ENCODE data around the gene SYNE2.
"Not testable (repeated sequence)": the region's sequence is repeated elsewhere in the genome, so short reads cannot be mapped to it uniquely, and the experiment has no call there.

The SYNE2 gene

DNA sequence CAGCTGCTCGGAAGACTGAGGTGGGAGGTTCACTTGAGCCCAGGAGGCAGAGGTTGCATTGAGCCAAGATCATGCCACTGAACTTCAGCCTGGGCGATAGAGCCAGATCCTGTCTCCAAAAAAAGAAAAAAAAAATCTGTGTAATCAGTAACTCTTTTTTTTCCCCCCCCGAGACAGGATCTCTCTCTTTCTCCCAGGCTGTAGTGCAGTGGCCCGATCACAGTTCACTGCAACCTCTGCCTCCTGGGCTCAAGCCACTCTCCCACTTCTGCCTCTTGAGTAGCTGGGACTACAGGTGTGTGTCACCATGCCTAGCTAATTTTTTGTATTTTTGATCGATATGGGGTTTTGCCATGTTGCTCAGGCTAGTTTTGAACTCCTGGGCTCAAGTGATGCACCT is 113.6 kb downstream of the SYNE2 start:
- DNase-seq, result no peak

GRCh38 chr14:63972323-63972932 is 119.6 kb downstream of the SYNE2 start:
- no peak for DNase-seq

DNA sequence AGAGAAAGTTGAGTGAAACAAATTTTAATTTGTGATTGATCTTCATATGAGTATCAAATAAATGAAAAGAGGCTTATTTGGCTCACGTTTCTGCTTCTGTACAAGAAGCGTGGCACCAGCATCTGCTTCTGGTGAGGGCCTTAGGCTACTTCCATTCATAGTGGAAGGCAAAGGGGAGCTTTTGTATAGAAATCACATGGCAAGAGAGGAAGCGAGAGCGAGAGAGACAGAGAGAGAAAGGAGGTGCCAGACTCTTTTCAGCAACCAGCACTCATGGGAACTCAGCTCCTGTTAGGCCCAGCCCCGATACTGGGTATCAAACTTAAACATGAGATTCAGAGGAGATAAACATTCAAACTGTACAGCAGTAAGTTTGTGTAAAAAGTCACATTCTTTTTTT is 121.4 kb downstream of the SYNE2 start:
- no peak for DNase-seq

GRCh38 chr14:63981569-63981968 is 128.8 kb downstream of the SYNE2 start:
- DNase-seq, result no peak

DNA sequence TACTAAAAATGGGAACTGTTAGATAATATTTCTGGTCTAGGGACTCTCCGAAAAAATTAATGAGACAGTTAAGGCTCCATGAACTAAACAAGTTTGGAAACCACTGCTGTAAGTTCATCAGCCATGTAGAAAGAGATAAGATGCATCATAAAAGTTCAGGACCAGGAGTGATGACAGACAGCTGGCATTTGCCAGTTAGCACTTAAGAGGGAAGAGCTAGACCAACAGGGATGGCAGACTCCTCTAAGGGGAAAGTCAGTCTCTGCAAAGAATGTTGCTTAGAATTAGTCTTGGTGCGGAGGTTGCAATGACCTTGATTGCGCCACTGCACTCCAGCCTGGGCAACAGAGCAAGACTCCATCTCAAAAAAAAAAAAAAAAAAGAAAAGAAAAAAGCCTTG is 129.4 kb downstream of the SYNE2 start:
- no peak for DNase-seq

DNA sequence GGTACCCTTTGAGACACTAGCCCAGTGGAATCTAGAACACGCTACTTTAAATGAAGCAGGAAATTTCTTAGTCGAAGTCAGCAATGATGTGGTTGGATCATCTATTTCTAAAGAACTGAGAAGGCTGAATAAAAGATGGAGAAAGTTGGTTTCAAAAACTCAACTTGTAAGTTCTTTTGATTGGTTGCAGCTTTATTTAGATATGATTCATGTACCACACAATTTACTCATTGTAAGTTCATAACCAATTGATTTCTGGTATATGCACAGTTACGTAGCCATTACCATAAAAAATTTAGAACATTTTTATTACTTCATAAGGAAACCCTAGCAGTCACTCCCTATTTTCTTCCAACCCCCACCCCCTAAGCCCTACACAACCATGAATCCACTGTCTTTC is 129.8 kb downstream of the SYNE2 start:
- DNase-seq, result no peak

DNA sequence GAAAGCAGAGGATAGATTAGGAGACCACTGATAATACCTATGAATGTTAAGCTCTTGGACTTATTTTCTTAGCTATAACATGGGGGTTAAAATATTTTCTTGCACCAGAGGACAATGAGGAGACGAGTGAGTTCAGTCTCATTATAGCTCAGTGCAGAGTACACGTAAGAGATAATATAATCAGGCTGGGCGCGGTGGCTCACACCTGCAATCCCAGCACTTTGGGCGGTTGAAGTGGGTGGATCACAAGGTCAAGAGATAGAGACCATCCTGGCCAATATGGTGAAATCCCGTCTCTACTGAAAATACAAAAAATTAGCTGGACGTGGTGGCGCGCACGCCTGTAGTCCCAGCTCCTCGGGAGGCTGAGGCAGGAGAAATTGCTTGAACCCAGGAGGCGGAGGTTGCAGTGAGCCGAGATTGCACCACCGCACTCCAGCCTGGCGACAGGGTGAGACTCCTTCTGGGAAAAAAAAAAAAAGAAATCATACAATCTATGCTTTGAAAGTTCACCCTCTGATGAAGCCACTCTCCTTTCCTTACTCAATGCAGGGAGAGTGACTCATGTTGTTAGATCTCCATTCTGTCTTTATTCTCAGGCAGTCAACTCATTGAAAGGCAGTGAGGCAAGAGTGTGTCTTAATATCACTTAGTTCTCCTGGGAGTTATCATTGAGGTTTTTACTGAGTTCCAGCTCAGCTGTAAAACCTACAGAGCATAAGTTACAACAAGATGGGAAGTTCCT is 134.2 kb downstream of the SYNE2 start:
- no peak for DNase-seq

DNA sequence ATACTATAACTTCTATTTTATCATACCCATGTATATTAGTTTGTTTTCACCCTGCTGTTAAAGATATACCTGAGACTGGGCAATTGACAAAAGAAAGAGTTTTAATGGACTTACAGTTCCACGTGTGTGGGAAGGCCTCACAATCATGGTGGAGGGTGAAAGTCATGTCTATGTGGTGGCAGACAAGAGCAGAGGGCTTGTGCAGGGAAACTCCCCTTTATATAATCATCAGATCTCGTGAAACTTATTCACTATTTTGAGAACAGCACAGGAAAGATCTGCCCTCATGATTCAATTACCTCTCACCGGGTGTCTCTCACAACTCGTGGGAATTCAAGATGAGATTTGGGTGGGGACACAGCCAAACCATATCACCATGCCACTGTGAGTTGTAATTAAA is 135.8 kb downstream of the SYNE2 start:
- no peak for DNase-seq

DNA sequence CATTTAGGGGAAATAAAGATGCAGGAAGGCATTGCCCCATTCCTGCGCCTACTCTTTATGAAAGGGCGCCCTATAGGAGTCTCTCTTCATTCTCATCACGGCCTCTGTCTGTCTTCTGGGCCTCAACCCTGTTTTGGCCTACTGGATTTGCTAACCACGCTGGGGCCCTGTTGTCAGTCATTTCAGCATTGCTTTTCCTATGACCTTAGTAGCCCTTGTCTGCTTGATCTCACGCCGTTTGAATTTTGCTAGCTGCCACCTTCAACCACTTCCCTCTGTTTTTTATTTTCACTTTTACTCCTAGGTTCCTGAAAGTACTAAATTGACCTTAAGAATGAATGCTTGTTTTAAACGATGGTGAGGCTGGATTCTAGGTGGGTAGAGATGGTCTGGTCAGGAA is 139.0 kb downstream of the SYNE2 start:
- no peak for DNase-seq

GRCh38 chr14:63992858-63993257 is 140.1 kb downstream of the SYNE2 start:
- no peak for DNase-seq

DNA sequence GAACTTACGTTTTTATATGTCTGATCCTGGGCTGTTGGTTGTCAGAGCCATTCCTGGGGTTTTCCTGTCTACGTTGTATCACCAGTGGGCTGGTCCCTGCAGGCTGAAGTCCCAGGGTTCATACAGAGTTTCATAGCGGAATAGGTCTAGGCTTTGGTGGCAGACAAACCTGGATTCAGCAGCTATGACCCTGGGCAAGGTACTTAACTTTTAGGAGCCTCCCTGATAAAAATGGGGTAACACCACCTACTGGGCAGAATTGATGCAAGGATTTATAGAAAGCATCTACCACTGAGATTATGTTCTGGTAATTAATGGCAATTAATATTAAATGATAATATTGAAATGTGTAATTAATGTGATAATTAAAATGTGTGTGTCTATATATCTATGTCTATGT is 141.2 kb downstream of the SYNE2 start:
- DNase-seq, result no peak

GRCh38 chr14:63995285-63995684 is 142.5 kb downstream of the SYNE2 start:
- no peak for DNase-seq

GRCh38 chr14:63996016-63996415 is 143.2 kb downstream of the SYNE2 start:
- no peak for DNase-seq

DNA sequence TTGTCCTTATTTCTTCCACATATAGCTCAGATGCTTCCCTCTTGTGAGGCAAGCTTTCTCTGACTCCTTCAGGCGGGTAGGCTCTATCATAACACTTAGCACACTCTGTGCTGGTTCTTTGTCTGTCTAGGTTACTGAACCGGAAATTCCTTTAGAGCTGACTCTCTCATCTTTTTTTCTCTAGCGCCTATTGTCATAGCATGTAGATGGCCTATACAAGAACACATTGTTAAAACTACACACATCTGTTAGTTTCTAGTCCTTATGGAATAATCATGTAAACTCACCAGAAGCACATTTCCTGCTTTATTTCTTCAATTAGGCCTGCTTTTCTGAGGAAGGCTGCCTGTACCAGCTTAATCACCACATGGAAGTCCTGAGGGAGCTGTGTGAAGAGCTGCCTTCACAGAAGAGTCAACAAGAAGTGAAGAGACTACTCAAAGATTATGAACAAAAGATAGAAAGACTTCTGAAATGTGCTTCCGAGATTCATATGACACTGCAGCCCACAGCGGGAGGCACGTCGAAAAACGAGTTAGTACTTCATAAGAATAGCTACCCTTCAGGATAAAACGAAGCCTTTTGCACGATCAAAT is 143.9 kb downstream of the SYNE2 start:
- DNase-seq, result no peak

DNA sequence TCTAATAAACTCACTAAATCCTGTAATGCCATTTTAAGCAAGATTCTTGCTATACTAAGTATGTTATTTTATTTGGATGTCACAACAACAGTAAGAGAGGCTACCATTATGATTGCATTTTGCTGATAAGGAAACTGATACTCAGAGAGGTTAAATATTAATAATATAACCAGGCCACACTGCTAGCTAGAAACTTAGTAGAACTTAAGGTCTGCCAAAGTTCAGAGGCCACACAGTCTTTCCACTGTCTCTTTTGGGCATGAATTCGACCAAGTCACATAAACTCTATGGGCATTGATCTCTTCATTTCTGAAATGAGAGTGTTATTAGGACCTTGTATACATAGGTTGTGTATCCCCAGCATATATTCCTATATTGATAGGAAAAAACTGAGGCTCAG is 147.9 kb downstream of the SYNE2 start:
- DNase-seq, result no peak

GRCh38 chr14:64005822-64006221 is 153.0 kb downstream of the SYNE2 start:
- no peak for DNase-seq

GRCh38 chr14:64008016-64008415 is 155.2 kb downstream of the SYNE2 start:
- no peak for DNase-seq

DNA sequence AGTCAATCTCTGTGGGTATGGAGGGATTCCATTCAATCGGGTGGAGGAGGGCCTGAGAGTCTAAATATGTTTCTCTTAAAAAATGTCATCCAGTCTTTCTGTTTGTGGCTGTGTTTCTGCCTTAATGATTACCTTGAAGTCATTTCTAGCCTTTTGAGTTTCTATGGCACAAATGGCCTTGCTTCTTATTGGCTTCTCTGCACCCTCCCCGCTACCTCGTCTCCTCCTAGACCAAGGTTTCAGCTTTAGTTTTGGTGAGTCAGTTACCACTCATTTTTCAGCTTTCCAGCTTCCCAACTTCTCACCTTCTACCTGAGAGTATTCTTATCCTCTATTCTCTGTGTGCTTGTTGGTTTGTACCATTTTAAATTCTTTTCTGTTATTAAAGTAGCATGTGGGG is 159.2 kb downstream of the SYNE2 start:
- DNase-seq, result no peak

DNA sequence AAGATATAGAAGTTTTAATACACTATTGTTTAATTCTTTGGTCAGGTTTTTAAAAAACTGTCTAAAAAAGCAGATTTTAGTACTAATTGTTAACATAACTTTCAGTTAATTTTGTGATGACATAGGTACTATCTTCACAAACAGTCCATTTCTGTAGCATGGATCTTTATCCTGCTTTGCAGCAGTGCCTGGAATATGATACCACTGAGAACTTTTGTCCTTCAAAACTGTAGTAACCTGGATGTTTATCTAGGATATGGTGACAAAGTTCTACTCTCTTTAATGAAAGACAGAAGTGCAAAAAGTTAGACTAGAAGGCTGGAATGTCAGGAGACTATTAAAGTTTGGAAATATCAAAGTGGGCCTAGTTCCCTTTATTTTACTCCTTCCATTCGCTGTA is 159.9 kb downstream of the SYNE2 start:
- DNase-seq, result no peak

DNA sequence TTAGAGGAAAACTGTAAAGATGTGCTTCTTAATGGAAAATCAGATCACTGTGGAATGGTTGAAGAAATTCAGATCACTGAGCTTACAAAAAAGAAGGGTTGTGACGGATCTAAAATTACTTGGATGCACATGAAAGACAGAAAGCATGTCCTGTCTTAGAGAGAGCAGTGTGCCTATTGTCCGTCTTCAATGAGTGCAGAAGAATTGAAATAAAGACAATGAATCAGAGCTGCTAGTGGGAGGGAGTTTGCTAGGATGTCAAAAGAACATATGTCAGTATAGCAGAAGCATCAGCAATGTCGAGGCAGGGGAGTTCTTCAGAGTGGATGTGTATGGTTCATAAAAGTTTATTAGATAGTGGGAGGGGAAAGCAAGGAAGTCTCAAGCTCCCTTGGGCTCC is 172.7 kb downstream of the SYNE2 start:
- no peak for DNase-seq

GRCh38 chr14:64026600-64026999 is 173.8 kb downstream of the SYNE2 start:
- no peak for DNase-seq

DNA sequence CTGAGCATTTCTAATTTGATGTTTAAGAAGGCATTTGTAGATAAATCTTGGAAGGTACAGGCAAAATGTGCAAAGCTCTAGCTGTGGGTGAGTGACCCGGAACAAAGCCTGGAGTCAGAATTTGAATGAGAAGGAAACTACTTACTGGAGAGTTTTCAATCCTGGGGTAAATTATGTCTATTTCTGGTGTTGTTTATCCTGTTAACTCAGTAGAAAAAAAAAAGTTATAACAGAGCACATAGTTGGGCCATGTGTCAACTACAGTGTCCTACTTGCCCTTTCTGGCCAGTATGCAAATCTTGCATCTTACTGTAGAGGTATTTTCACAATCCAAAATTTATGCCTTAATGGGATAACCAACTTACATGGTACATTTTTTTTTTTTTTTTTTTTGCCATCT is 182.3 kb downstream of the SYNE2 start:
- no peak for DNase-seq

GRCh38 chr14:64037869-64038745 is 185.3 kb downstream of the SYNE2 start:
- DNase-seq, result not testable (repeated sequence)

Measured in NCI-H187 (cell line).